ENCODE results near the gene ADGRF4.

The ADGRF4 gene

DNA sequence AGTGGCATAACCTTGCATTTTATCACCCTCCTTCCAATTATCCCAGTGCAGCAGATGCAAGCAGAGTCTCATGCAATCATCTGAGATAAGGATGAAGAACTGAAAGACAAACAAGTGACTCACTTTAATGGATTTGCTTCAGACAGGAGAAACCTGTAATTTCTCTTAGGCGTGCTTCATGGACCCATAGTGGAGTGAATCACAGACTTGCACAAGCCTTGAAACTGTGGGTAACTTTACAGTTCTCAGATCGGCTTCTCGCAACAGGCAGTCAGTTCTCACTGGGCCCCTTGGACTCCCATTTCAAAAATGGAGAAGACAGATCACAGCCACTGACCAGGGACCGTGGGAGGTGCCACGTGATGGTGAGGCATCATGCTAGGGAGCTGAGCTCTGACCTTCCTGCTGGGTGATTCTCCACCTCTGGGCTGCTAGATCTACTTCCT is at the start of gene ADGRF4:
TSS of gene ADGRF4 (plus strand) at position 239 of the 446 bp plus-strand sequence. CDS start 8,666 bp downstream, outside the sequence.
- DNase-seq, result peak; percentile 66

GRCh38 chr6:47650553-47651432 is 47.6 kb upstream of the ADGRF4 start:
- DNase-seq, result no peak

GRCh38 chr6:47651505-47651944 is 46.9 kb upstream of the ADGRF4 start:
- peak; percentile 75 for DNase-seq

- DNase-seq, result no peak
Measured at GRCh38 chr6:47653706-47654105, 44.7 kb upstream of the ADGRF4 start.

- DNase-seq, result no peak
Measured at GRCh38 chr6:47654255-47654654, 44.1 kb upstream of the ADGRF4 start.

DNA sequence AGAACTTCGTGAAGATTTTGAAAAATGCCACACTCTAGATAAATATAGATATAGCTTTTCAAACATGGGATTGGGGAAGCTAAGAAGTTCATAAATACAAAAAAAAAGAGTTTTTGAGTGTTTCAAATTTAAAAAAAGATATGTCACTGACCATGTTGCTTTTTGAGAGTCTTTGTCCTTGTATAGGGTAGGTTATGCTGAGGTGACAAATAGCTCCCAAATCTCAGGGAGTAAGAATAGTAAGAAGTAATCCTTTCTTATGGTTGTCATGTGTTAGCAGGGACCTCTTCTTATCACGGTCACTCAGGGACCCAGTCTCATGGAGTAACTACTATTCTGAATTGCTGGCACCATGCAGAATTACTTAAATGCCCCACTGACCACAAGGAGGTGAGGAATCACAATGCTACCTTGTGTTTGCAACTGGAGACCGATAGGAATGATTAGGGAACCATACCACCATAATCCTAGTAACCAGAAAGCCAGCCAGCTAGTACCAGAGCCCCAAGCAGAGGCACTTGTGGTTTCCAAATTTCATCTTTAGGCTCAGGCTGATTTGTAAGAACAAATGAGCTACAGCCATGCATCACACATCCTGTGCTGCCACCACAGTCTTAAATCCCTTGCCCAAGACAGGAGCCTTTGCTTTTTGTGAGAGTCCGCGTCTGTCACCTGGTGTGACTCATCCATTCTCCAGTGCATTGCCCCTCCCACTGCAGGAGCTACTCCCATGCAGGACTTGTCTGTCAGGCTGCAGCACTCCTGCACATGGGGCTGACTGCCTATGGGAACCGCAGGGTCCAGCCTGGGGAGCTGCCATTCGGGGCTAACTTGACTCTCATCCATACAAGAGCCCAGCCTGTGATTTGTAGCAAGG is 42.4 kb upstream of the ADGRF4 start:
- DNase-seq, result peak; percentile 19

GRCh38 chr6:47661960-47662359 is 36.4 kb upstream of the ADGRF4 start:
- DNase-seq, result no peak

DNA sequence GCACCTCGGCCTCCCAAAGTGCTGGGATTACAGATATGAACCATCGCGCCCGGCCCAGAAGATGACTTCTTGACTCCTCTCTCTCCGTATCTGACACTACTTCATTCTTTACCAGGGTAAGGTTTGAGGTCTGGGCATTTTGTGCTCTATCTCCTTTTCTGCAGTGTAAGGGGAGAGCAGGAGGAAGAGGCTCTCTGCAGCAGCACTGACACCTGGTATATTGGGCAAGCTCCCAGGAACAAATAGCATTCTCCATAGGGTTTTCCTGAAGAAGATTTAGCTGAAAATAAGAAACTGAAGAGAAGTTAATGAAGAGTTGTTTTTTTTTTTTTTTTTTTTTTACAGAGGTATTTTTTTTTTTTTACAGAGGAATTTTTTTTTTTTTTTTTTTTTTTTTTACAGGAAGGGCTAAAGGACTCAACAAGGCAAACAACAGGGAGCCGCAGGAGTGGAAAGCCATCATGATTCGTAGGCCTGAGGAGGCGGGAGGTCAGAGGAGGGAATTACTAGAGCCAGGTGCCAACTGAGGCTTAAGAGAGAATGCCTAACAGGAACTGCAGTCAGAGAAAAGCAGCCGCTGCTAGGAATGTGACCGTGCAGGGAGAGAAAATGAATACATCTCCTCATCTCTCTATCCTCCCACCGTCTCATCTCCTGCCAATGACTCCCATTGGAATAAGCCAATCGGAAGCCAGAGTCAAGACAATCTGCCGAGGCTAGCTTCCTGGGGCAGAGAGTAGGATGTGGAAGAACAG is 34.7 kb upstream of the ADGRF4 start:
- no peak for DNase-seq

GRCh38 chr6:47665112-47665511 is 33.3 kb upstream of the ADGRF4 start:
- DNase-seq, result no peak

DNA sequence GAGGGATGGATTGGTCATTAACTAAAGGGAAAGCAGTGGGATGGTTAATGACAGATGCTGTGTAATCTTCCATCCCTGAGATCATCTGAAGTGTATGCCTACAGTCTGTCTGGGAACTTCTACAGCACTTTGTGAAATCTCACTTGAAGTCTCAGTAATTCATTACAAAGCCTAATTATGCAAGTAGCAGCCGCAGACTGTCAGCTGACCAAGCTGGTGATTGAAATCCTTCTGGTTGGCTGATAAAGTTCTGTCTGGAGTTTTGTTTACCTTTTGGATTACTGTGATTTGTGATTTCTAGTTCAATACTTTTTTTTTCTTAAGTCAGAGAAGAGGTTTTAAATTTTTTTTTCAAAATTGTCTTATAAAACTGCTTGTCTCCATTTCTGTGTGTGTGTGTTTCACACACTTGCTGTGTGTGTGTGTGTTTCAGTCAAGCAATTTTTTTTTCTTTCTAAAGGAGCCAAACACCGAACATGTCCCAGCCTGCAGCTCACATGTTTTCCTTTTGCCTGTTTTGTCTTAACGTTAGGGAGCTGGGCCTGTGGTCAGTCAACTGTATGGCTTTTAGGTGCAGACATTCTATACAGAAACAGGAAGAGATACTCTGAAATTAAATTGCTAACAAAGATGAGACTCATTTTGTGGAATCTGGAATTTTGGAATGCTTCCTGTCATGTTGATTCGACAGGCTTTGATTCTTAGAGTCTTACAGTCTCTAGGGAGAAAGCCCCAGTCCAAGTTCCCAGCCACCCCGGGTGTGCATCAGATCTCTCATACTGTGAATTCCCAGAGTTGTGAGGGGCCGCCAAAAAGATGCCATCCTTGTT is 28.5 kb upstream of the ADGRF4 start:
- peak; percentile 5 for DNase-seq

DNA sequence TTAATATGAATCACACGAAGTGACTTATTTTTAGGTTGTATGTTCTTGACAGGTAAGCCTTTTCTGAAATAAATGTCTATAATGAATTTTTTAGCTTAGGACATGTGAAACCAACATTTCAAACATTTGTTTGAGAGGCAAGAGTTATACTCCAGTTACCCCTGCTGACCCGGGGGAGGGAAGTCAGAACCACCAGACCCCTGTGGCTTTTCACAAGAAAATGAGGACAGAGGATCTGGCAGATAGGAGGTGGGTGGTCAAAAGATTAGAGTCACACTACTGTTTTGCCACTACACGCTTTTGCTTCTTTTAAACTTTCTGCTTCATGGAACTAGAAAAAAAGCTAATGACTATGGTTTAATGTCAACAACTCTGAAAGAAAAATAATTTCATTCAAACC is 27.5 kb upstream of the ADGRF4 start:
- no peak for DNase-seq

DNA sequence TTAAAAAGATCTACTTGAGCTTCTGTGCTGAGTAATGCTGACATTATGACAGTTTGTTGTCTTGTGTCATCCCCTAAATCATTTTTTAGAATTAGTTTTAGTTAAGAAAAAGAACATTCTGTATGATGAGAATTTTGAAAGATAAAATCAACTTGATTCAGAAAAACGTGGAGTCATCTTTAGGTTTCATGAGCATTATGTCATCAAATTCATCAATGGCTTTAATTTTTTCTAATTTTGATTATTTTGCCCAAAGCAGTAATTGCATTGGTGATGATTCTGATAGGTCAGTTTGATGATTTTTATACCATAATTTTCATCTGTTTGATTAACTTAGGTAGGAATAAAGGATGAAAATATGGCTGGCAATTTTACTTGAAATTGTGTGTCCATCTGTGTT is 26.6 kb upstream of the ADGRF4 start:
- DNase-seq, result no peak

GRCh38 chr6:47672816-47673215 is 25.6 kb upstream of the ADGRF4 start:
- DNase-seq, result no peak

DNA sequence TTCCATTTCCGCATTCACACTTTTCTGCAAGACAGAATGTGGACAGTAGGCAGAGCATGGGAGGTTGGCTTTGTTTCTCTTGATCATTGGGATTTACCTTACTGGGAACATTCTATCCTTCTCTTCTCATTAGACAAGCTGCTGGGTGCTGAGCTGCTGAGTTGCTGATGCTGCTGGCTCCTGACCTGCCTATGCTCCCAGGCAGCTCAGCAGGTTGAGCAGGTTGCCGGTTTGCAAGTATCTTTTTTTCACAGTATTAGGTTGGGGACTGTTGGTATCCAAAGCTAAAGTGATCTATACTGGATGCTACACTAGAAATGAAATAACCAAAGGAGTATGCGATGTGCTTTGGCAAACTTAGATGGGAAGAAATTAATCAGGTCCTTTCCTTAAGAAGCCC is 23.7 kb upstream of the ADGRF4 start:
- no peak for DNase-seq

GRCh38 chr6:47677381-47678100 is 20.8 kb upstream of the ADGRF4 start:
- no peak for DNase-seq

GRCh38 chr6:47678739-47679138 is 19.6 kb upstream of the ADGRF4 start:
- DNase-seq, result no peak

DNA sequence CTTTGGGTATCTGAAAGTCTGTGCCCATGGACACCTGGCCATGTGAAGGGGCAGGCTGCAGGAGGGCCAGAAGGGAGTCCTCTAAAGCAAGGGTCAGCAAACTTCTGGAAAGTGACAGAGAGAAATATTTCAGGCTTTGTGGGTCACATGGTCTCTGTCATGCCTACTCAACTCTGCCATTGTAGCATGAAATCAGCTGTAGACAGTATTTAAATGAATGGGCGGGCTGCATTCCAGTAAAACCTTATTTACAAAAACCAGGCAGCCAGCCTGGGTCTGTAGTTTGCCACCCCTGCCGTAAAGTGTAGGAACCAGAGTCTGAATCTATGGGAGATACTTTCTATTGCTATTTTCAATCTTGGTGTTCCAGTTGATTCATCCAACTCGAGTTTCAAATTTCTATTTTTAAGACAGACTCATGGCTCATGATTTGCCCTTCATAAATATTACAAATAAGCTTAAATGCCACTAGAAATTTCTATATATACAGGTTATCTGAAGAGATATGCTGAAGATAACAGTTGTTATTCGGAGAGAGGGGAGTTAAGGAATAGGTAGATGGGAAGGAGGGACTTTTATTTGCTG is 19.0 kb upstream of the ADGRF4 start:
- no peak for DNase-seq

DNA sequence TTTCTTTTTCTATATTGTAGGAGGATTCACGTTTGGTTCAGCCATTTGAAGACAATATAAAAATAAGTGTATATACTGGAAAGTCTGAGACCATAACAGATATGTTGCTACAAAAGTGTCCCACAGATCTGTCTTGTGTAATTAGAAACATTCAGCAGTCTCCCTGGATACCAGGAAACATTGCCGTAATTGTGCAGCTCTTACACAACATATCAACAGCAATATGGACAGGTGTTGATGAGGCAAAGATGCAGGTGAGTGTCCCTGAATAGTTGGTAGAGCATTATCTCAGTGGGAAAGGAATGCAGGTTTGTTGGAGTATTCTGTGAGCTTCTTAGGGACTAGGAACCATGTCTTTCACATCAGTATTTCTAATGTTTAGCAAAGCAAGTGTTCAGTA is 18.3 kb upstream of the ADGRF4 start:
- no peak for DNase-seq

GRCh38 chr6:47680724-47681123 is 17.7 kb upstream of the ADGRF4 start:
- DNase-seq, result no peak

DNA sequence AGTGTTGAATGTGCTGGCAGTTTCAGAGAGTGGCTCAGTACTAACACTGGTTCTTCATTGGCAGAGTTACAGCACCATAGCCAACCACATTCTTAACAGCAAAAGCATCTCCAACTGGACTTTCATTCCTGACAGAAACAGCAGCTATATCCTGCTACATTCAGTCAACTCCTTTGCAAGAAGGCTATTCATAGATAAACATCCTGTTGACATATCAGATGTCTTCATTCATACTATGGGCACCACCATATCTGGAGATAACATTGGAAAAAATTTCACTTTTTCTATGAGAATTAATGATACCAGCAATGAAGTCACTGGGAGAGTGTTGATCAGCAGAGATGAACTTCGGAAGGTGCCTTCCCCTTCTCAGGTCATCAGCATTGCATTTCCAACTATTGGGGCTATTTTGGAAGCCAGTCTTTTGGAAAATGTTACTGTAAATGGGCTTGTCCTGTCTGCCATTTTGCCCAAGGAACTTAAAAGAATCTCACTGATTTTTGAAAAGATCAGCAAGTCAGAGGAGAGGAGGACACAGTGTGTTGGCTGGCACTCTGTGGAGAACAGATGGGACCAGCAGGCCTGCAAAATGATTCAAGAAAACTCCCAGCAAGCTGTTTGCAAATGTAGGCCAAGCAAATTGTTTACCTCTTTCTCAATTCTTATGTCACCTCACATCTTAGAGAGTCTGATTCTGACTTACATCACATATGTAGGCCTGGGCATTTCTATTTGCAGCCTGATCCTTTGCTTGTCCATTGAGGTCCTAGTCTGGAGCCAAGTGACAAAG is 17.0 kb upstream of the ADGRF4 start:
- DNase-seq, result no peak

Data from HCEC 1CT (cell line).